Ramos (cell line): ENCODE data around the gene CFTR.

Source experiments
- in situ Hi-C: fragments of 300-500 bp; cut with MboI; formaldehyde crosslinking; loops from one replicate; pipeline ENCODE4 v1.14.3; 2022; ENCODE audit warnings: low sequenced_read_pairs; ENCODE audit not compliant: unreplicated experiment

Gene CFTR

DNA sequence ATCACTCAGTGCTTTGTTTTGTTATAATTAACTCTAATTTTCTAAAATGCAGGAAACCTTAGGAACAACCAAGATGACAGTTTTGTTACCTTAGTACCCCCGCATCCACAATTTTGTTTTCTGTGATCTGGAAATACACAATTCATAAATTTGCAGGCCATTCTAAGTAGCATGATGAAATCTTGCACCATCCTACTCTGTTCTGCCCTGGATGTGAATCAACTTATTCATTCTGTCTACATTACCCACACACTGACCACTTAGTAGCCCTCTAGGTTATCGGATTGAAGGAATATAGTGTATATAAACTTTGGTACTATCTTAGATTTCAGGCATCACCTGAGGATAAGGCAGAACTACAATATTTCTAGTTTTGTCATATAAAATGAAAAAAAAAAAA is 237.5 kb downstream of the CFTR start:
- in situ Hi-C loops, result no loop called here
